LNCaP clone FGC (cell line): ENCODE results near the gene FECH.

ENCODE experiments used
- DNase-seq: peaks from one replicate; pipeline ENCODE4 v3.0.0-alpha.2; 2011; ENCODE audit warnings: low read depth
- H3K4me3 ChIP-seq: 2 replicates; pipeline ENCODE4 v1.5.1; 2011; ENCODE audit warnings: mild to moderate bottlenecking, low read depth, low read length, control low read depth
- CTCF ChIP-seq: IDR thresholded peaks from 2 replicates; pipeline ENCODE4 v1.5.1; 2012; ENCODE audit warnings: mild to moderate bottlenecking; ENCODE audit not compliant: control insufficient read depth, insufficient read depth; ENCODE audit errors: extremely low read depth

FECH gene, protein sequence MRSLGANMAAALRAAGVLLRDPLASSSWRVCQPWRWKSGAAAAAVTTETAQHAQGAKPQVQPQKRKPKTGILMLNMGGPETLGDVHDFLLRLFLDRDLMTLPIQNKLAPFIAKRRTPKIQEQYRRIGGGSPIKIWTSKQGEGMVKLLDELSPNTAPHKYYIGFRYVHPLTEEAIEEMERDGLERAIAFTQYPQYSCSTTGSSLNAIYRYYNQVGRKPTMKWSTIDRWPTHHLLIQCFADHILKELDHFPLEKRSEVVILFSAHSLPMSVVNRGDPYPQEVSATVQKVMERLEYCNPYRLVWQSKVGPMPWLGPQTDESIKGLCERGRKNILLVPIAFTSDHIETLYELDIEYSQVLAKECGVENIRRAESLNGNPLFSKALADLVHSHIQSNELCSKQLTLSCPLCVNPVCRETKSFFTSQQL

DNA sequence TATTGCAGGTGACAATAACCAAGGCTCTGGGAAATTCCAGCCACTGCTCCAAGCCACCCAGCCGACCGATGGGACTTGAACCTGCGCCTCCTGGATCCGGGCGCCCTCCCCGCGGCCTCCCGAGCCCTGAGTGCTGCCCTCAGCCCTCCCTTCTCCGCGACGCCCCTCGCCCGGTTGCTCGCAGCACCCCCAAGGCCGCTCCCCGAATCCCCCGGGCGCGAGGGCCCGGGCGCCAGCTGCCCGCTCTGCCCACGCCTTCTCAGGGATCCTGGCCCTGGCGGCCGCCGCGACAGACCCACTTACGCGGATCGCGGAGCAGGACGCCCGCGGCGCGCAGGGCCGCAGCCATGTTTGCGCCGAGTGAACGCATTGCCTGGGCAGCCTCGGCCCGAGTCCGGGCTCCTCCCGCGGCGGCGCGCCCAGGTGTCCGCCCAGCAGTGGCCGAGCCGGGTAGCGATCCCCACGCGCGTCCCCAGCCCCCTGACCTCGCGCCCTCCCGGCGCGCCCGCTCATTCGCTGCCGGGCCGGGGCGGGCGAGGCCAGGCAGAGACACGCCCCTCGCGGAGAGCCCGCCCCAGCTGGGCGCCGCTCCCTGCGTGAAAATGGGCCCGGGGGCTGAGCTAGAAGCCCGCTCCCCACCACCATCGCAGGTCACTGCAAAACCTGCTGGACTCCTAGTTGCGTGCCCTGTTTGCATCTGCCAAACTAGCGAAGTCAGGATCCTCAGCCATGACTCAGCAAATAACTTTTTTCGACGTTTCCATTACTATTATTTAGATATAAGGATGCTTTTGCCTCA lies at the start of gene FECH:
FECH (minus strand) TSS at position 452 of the 799 bp plus-strand sequence; CDS start at position 370, 82 bp downstream.
- peak within 1 kb of the TSS; percentile 68 for H3K4me3 ChIP-seq
- TF ChIP-seq CTCF: no peak
- DNase-seq: peak; percentile 59

DNA sequence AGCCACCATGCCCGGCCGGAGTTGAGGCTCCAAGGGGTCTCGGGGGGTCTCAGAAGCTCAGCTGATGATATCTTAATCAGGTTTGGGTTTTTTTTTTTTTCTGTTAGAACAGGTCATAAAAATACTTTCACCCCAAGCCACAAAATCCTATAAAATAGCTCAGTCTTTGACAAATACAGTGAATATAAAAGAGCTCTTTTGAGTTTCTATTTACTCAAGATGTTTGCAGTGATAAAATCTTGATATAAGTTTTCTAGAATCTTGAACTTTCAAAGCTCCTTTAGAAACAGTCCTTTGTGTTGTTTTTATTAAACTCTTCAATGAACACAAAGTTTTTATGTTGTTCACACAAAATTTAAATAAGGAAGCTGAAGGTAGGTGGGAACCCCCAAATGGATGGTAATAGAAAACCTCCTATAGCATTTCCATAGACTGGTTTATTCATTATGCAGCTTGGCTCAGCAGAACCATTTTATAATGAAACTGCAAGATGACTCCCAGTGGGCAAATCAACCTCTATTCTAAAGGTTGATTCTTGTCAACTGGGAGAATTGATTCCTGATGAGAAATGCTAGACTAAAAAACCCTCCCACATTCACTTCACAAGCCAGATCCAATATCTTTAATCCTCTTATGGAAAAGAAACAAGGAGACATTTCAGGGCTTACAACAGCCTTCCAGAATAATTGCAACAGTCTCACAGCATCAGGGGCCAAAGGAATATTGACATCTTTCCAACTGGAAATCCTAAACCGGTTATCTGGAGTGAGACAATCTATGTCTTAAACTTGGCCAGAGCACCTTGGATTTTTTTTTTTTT lies 48.7 kb upstream of the FECH start:
- TF ChIP-seq CTCF: no peak
- no peak overlapping the region for H3K4me3 ChIP-seq
- DNase-seq: peak; percentile 43

DNA sequence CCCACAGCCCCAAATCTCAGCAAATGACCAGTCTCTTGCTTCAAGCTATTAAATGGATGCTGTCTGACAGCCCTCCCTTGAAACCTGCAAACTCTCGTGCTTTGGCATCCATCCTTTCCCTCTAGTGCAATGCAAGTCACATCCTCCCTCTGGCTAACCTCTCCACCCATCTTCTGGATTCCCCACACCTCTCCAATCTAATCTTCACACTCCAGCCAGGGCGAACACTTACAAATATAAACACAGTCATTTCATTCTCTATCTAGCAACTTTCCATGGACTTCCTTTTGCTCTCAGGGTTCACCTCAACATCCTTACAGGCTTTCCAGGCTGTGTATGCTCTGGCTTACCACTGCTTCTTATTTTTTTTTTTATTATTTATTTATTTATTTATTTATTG lies 45.2 kb upstream of the FECH start:
- DNase-seq: no peak
- no peak overlapping the region for H3K4me3 ChIP-seq
- no peak for TF ChIP-seq CTCF

- no peak for DNase-seq
- TF ChIP-seq CTCF: no peak
- H3K4me3 ChIP-seq: peak overlapping the region; percentile 58
These were observed 44.5 kb upstream of the FECH start for GRCh38 chr18:57630754-57631595.

DNA sequence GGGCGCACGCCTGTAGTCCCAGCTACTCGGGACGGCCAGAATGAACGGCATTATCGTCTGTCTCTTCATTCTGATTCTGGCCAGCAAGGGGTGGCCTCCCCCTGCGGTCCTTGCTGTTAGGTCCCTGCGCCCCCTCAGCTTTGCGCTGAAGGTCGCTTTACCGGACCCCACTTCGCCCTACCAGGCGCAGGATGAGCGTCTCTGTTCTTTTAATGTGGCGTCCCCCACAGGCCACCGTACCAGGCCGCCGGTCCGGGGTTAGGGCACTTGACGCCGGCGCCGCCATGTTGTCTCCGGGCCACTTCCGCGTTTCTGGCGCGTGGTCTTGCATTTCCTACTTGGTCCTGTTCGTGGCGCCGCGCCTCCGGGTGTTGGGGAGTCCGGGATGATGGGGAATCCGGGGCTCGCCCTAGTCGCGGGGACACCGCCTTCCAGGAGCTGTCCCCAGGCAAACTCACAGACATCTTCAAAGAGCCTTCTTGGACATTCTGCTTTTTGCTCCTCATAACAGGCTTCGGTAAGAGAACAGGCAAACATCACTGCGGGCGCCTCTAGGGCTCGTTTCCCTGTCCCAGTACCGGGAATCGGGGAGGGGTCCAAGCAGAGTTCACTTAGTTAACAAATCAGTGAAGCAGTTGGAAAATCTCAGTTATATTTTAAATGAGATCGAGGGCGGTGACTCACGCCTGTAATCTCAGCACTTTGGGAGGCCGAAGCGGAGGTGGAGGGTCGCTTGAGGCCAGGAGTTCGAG lies 43.7 kb upstream of the FECH start:
- peak; percentile 72 for TF ChIP-seq CTCF
- H3K4me3 ChIP-seq: peak overlapping the region; percentile 58
- peak; percentile 56 for DNase-seq

DNA sequence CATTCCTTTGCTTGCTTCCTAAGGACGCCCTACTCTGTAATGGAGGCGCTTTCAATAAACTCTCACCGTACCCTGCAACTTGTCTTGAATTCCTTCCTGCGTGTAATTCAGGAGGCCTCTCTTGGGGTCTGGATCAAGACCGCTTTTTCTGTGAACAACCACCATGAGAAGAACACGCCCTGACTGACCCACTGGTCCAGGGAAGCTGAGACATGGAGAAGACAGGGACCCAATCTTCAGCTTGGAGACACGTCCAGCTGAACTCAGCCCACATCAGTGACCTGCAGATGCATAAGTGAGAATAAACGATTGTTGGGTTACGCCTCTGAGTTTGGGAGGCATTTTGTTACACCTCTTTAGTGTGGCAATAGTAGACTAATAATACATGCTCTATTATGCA lies 42.9 kb upstream of the FECH start:
- TF ChIP-seq CTCF: no peak
- H3K4me3 ChIP-seq: peak overlapping the region; percentile 58; the same call in 1 of the 2 replicates

More for the DNA sequence above, 42.9 kb upstream of the FECH start:
- no peak for DNase-seq
